Smooth muscle cell (in vitro differentiated cells): ENCODE measurements around the gene SYNJ1. TPM values are rescaled to one million over a fixed set of nuclear protein-coding genes. Genes with fewer than 3 reads are reported as not detected.
A peak's percentile ranks its signal among the peaks of the same experiment; 100 is the strongest.
"Not testable (repeated sequence)": the region's sequence is repeated elsewhere in the genome, so short reads cannot be mapped to it uniquely, and the experiment has no call there.

ENCODE experiments used
- DNase-seq: peaks from one replicate; lab custom pipeline; 2025; ENCODE audit not compliant: unreplicated experiment; lab: John Stamatoyannopoulos, UW
- H2AFZ ChIP-seq: fragments of 200-600 bp; sonication (generic); 2 replicates; pipeline ENCODE4 v1.6.0; 2016; ENCODE audit warnings: antibody characterized with exemption, low read depth, mild to moderate bottlenecking
- H3F3A ChIP-seq: fragments of 200-600 bp; sonication (generic); 2 replicates; pipeline ENCODE4 v1.6.0; 2017; ENCODE audit warnings: antibody characterized with exemption, low read depth
- H3K27ac ChIP-seq: fragments of 200-600 bp; sonication (generic); 2 replicates; pipeline ENCODE4 v1.5.1; 2016; ENCODE audit warnings: low read depth, mild to moderate bottlenecking
- H3K27me3 ChIP-seq: fragments of 200-600 bp; sonication (generic); 2 replicates; pipeline ENCODE4 v1.6.1; 2016; ENCODE audit warnings: low read depth, mild to moderate bottlenecking
- H3K36me3 ChIP-seq: fragments of 200-600 bp; sonication (generic); 2 replicates; pipeline ENCODE4 v1.5.1; 2016; ENCODE audit warnings: low read depth
- H3K4me1 ChIP-seq: fragments of 200-600 bp; sonication (generic); 2 replicates; pipeline ENCODE4 v1.5.1; 2016; ENCODE audit warnings: low read depth
- H3K4me2 ChIP-seq: fragments of 200-600 bp; sonication (generic); 2 replicates; pipeline ENCODE4 v1.6.0; 2016; ENCODE audit warnings: mild to moderate bottlenecking
- H3K4me3 ChIP-seq: fragments of 200-600 bp; sonication (generic); 2 replicates; pipeline ENCODE4 v1.5.1; 2016; ENCODE audit warnings: mild to moderate bottlenecking
- H3K79me2 ChIP-seq: fragments of 200-600 bp; sonication (generic); 2 replicates; pipeline ENCODE4 v1.6.0; 2016; ENCODE audit warnings: low read depth, mild to moderate bottlenecking
- H3K9ac ChIP-seq: fragments of 200-600 bp; sonication (generic); 2 replicates; pipeline ENCODE4 v1.6.0; 2016; ENCODE audit warnings: low read depth
- H3K9me3 ChIP-seq: fragments of 200-600 bp; sonication (generic); replicated peaks from 2 replicates; pipeline ENCODE4 v1.5.1; 2016; ENCODE audit warnings: low read depth
- H4K20me1 ChIP-seq: fragments of 200-600 bp; sonication (generic); 2 replicates; pipeline ENCODE4 v1.6.0; 2016; ENCODE audit warnings: low read depth
- CTCF ChIP-seq: fragments of 200-600 bp; sonication (generic); IDR thresholded peaks from 2 replicates; pipeline ENCODE4 v1.5.1; 2017; ENCODE audit warnings: borderline replicate concordance, mild to moderate bottlenecking, antibody characterized with exemption; ENCODE audit not compliant: insufficient read depth, poor library complexity, severe bottlenecking
- WGBS: methylation state at CpG from one replicate; pipeline ENCODE4 v1.1.7; 2016; ENCODE audit warnings: low lambda C conversion rate; 5-methylcytosine and 5-hydroxymethylcytosine counted together
- polyA plus RNA-seq: library from polyadenylated mRNA; unstranded; fragments of >200 nt; fragmentation: Nextera tagmentation; extraction: Ambion mirVana; gene quantifications from 2 replicates; pipeline ENCODE4 v1.2.1, GENCODE V29; 2016
- total RNA-seq: library from RNA; depleted of rRNA; stranded (reverse); fragments of >200 nt; gene quantifications from 2 replicates; pipeline ENCODE4 v1.2.3, GENCODE V29; 2014

The SYNJ1 gene
- total and polyA plus RNA-seq, 2 experiments from 2014 or later: 2.7 to 8.5 TPM

DNA sequence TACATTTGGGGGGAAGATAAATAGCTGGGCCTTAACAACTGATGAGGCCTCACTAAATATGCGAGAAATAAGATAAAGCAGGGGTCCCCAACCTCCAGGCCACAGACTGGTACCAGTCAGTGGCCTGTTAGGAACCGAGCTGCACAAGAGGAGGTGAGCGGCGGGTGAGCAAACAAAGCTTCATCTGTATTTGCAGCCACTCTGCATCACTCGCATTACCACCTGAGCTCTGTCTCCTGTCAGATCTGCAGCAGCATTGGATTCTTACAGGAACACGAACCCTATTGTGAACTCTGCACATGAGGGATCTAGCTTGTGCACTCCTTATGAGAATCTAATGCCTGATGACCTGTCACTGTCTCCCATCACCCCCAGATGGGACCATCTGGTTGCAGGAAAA lies 48.9 kb upstream of the SYNJ1 start:
- no peaks in the 10 kb centered on the region for H3K9me3 ChIP-seq
- no peak for DNase-seq
- no peak overlapping the region for H3K27ac ChIP-seq
- H3K36me3 ChIP-seq: no peaks in the 10 kb centered on the region
- no peak overlapping the region for H3K4me2 ChIP-seq
- H2AFZ ChIP-seq: no peak overlapping the region
- H4K20me1 ChIP-seq: no peaks in the 10 kb centered on the region
- 97% methylated on average over 6 of the region's 6 CpGs for WGBS
- H3K27me3 ChIP-seq: no peaks in the 10 kb centered on the region
- no peak overlapping the region for H3K9ac ChIP-seq
- H3K4me3 ChIP-seq: no peak overlapping the region
- H3K4me1 ChIP-seq: no peaks in the 10 kb centered on the region
- H3K79me2 ChIP-seq: peaks cover 5% of the 10 kb centered on the region
- peaks cover 3% of the 10 kb centered on the region for H3F3A ChIP-seq
- TF ChIP-seq CTCF: no peak

GRCh38 chr21:32773048-32773344 lies 45.2 kb upstream of the SYNJ1 start:
- H2AFZ ChIP-seq: not testable (repeated sequence)
- Histone ChIP-seq H3K4me2 (peak overlapping the region; percentile 95), H3K27ac (peak overlapping the region; percentile 96)

DNA sequence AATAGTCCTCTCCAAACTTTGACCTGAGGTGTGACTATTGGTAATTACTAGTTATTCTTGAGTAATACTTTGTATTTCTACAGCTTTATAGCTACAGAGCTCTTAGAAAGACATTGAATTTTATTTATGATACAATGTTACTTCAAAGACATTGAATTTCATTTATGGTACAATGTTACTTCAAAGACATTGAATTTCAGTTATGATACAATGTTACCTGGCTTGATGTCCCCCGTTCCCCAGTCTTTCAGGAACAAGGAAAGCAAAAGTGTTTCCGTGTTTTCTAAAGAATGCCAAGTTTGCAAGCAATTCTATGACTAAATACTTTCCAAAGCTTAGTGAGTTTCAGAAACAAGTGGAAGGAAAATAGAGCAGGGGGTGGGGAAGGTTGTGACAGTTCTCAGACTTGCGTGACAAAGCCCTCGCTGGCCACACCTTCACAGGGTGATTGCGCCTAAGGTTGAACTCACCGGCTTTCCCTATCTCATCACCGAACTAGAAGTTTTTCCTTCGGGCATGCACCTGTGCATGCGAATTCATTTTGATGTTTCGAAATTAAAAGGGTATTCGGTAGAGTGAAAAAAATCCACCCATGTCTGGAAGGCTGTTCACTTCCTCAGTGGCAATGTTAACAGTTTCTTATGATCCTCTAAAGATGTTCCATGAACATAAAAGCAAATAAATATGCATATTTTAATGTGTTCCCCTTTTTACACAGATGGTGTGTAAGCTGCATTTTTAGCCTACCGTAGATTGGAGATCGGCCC lies 44.7 kb upstream of the SYNJ1 start:
- no peak for DNase-seq
- peak overlapping the region; percentile 88 for H2AFZ ChIP-seq
- no peak for TF ChIP-seq CTCF
- H3K9ac ChIP-seq: peak overlapping the region; percentile 98
- H3K9me3 ChIP-seq: no peaks in the 10 kb centered on the region
- peaks cover 21% of the 10 kb centered on the region for H3K4me1 ChIP-seq
- peaks cover 3% of the 10 kb centered on the region for H3F3A ChIP-seq
- peak overlapping the region; percentile 92 for H3K4me3 ChIP-seq
- H4K20me1 ChIP-seq: peaks cover 35% of the 10 kb centered on the region
- 41% methylated on average over 13 of the region's 13 CpGs for WGBS
- H3K4me2 ChIP-seq: peak overlapping the region; percentile 95
- H3K27me3 ChIP-seq: no peaks in the 10 kb centered on the region
- no peaks in the 10 kb centered on the region for H3K36me3 ChIP-seq
- H3K79me2 ChIP-seq: peaks cover 42% of the 10 kb centered on the region
- H3K27ac ChIP-seq: peak overlapping the region; percentile 96

More at GRCh38 chr21:32773048-32773344, 45.2 kb upstream of the SYNJ1 start:
- Histone ChIP-seq H3K4me1 (peaks cover 21% of the 10 kb centered on the region), H3K4me3 (peak overlapping the region; percentile 92), H3K9ac (peak overlapping the region; percentile 98), H4K20me1 (peaks cover 30% of the 10 kb centered on the region), H3K79me2 (peaks cover 37% of the 10 kb centered on the region)
- H3K9me3 ChIP-seq, H3F3A ChIP-seq, H3K27me3 ChIP-seq, H3K36me3 ChIP-seq, DNase-seq: not testable (repeated sequence)
- WGBS: 97% methylated on average over 11 of the region's 11 CpGs

DNA sequence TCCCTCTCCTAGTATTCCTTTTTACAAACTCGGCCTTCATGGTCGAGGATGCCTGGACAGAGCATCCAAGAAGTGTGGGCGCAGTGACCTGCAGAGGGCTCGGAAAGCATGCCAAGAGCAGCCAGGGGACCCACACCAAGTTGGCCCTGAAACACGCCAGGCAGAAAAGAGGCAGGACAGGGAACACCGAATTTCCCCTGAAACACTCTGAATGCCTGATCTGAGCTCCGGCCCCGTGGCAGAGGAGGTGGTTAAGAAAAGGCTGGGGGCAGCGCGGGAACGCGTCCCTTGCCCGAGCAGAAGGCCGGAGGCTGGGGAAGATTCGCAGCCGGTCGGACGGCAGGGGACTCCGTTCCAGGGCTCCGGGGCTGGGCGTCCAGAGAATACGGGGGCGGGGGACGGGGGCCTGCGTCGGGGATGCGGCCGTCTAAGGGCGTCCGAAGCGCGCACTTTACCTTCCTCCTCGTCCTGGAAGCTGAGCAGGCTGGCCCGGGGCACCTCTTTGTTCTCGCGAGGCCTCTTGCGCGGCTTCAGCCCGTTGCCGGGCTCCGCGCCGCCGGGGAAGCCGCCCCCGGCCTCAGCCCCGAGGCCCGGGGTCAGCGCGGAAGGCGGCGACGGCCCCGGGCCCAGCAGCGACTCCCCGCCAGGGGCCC lies 43.2 kb upstream of the SYNJ1 start:
- peak overlapping the region; percentile 92 for H3K4me3 ChIP-seq
- peak overlapping the region; percentile 92 for H3K4me2 ChIP-seq
- H3K36me3 ChIP-seq: peaks cover 4% of the 10 kb centered on the region
- H2AFZ ChIP-seq: peak overlapping the region; percentile 95
- H3K27ac ChIP-seq: peak overlapping the region; percentile 96
- H3K79me2 ChIP-seq: peaks cover 57% of the 10 kb centered on the region
- WGBS: 1% methylated on average over 50 of the region's 56 CpGs
- DNase-seq: peak; percentile 55
- H3K4me1 ChIP-seq: peaks cover 21% of the 10 kb centered on the region
- no peak for TF ChIP-seq CTCF
- peak overlapping the region; percentile 98 for H3K9ac ChIP-seq
- H4K20me1 ChIP-seq: peaks cover 50% of the 10 kb centered on the region
- H3F3A ChIP-seq: peaks cover 3% of the 10 kb centered on the region
- no peaks in the 10 kb centered on the region for H3K27me3 ChIP-seq
- no peaks in the 10 kb centered on the region for H3K9me3 ChIP-seq
